HepG2 (cell line): ENCODE results near the gene RSBN1. TPM values are rescaled to one million over a fixed set of nuclear protein-coding genes. Genes with fewer than 3 reads are reported as not detected.

ENCODE experiments used
- ATRX ChIP-seq: sonication (generic); formaldehyde crosslinking; IDR thresholded peaks from 2 replicates; pipeline ENCODE4 v1.4.0; 2020; ENCODE audit warnings: missing genetic modification reagents, borderline replicate concordance
- IKZF1 ChIP-seq: fragments of 450-650 bp; IDR thresholded peaks from 2 replicates; pipeline ENCODE4 v1.7.1; 2016
- MBD4 ChIP-seq: IDR thresholded peaks from 2 replicates; pipeline ENCODE4 v1.6.1; 2012; ENCODE audit warnings: low read length, inconsistent platforms, borderline replicate concordance
- RARG ChIP-seq: sonication (generic); formaldehyde crosslinking; IDR thresholded peaks from 2 replicates; pipeline ENCODE4 v1.4.0; 2020; ENCODE audit warnings: low read depth, mild to moderate bottlenecking, missing genetic modification reagents
- ZNF549 ChIP-seq: sonication (generic); formaldehyde crosslinking; IDR thresholded peaks from 2 replicates; pipeline ENCODE4 v1.5.0; 2020; ENCODE audit warnings: missing genetic modification reagents
- ZNF749 ChIP-seq: sonication (generic); formaldehyde crosslinking; IDR thresholded peaks from 2 replicates; pipeline ENCODE4 v1.8.0; 2022; ENCODE audit warnings: mild to moderate bottlenecking, missing genetic modification reagents, moderate library complexity, borderline replicate concordance
- polyA plus RNA-seq, 8 experiments: library from polyadenylated mRNA; depleted of rRNA in 3 of 8; stranded (reverse) in 7 of 8; unstranded in 1 of 8; fragments of >200 nt; fragmentation: Illumina TruSeq in 4 of 8; extraction: Trizol in 4 of 8; gene quantifications; 2 replicates each; pipeline versions ENCODE4 v1.2.1 to v1.2.3, GENCODE V29; 2011 to 2016; ENCODE audit warnings: low read depth in 4 of 8, missing spikeins in 1 of 8, mixed read lengths in 1 of 8; ENCODE audit not compliant: insufficient read depth in 1 of 8
- total RNA-seq, 5 experiments: library from RNA; depleted of rRNA; stranded (reverse); fragments of >200 nt; fragmentation: Illumina TruSeq; extraction: Trizol; gene quantifications; 2 replicates each; pipeline ENCODE4 v1.2.3, GENCODE V29; 2016; ENCODE audit warnings: low read depth in 1 of 5
- TF ChIP-seq, protein P1 (sequence below): sonication (generic); formaldehyde crosslinking; IDR thresholded peaks from 2 replicates; pipeline ENCODE4 v1.5.0; 2020; ENCODE audit warnings: mild to moderate bottlenecking, missing genetic modification reagents, borderline replicate concordance
- TF ChIP-seq, protein P2 (sequence below): sonication (generic); formaldehyde crosslinking; IDR thresholded peaks from 2 replicates; pipeline ENCODE4 v1.9.0; 2021; ENCODE audit warnings: missing genetic modification reagents, borderline replicate concordance

Gene RSBN1
- total and polyA plus RNA-seq, 2 of the 13 experiments (the other 11 are each of a cell fraction or from before 2014, with no cell fraction given): 8.3 to 10.4 TPM

DNA sequence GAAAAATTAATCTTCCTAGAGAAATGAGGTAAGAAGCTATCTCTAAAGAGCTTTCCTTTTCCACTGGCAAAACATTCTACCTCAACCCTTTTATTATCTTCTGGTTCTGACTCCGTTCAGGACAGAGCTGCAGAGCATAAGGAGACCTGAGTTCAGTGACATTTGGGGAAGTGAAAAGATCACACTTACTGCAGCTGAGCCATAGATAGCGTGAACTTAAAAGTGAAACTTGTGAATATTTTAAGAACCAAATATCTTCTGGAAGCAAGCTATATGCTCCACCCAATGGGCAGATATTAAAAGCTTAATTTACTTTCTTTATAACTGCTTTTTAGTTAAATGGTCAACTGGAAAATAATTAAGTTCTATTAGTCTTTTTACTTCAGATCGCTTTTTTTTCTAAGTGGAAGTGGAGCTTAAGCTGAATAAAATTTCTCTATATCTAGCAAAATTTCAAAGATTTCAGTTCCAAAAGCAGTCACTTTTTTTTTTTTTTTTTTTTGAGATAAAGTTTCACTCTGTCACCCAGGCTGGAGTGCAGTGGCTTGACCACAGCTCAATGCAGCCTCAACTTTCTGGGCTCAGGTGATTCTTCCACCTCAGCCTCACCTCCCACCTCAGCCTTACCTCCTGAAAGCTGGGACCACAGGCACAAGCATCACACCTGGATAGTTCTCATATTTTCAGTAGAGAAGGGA, 47.4 kb upstream of the RSBN1 start (continued):
- TF ChIP-seq, protein P1, sequence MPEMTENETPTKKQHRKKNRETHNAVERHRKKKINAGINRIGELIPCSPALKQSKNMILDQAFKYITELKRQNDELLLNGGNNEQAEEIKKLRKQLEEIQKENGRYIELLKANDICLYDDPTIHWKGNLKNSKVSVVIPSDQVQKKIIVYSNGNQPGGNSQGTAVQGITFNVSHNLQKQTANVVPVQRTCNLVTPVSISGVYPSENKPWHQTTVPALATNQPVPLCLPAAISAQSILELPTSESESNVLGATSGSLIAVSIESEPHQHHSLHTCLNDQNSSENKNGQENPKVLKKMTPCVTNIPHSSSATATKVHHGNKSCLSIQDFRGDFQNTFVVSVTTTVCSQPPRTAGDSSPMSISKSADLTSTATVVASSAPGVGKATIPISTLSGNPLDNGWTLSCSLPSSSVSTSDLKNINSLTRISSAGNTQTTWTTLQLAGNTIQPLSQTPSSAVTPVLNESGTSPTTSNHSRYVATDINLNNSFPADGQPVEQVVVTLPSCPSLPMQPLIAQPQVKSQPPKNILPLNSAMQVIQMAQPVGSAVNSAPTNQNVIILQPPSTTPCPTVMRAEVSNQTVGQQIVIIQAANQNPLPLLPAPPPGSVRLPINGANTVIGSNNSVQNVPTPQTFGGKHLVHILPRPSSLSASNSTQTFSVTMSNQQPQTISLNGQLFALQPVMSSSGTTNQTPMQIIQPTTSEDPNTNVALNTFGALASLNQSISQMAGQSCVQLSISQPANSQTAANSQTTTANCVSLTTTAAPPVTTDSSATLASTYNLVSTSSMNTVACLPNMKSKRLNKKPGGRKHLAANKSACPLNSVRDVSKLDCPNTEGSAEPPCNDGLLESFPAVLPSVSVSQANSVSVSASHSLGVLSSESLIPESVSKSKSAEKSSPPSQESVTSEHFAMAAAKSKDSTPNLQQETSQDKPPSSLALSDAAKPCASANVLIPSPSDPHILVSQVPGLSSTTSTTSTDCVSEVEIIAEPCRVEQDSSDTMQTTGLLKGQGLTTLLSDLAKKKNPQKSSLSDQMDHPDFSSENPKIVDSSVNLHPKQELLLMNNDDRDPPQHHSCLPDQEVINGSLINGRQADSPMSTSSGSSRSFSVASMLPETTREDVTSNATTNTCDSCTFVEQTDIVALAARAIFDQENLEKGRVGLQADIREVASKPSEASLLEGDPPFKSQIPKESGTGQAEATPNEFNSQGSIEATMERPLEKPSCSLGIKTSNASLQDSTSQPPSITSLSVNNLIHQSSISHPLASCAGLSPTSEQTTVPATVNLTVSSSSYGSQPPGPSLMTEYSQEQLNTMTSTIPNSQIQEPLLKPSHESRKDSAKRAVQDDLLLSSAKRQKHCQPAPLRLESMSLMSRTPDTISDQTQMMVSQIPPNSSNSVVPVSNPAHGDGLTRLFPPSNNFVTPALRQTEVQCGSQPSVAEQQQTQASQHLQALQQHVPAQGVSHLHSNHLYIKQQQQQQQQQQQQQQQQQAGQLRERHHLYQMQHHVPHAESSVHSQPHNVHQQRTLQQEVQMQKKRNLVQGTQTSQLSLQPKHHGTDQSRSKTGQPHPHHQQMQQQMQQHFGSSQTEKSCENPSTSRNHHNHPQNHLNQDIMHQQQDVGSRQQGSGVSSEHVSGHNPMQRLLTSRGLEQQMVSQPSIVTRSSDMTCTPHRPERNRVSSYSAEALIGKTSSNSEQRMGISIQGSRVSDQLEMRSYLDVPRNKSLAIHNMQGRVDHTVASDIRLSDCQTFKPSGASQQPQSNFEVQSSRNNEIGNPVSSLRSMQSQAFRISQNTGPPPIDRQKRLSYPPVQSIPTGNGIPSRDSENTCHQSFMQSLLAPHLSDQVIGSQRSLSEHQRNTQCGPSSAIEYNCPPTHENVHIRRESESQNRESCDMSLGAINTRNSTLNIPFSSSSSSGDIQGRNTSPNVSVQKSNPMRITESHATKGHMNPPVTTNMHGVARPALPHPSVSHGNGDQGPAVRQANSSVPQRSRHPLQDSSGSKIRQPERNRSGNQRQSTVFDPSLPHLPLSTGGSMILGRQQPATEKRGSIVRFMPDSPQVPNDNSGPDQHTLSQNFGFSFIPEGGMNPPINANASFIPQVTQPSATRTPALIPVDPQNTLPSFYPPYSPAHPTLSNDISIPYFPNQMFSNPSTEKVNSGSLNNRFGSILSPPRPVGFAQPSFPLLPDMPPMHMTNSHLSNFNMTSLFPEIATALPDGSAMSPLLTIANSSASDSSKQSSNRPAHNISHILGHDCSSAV (CRISPR knock-in tag): no peak
- TF ChIP-seq ZNF549 (CRISPR knock-in tag) (no peak), ATRX (no peak), MBD4 (no peak), IKZF1 (no peak), RARG (CRISPR knock-in tag) (no peak), ZNF749 (CRISPR knock-in tag) (no peak)
- TF ChIP-seq, protein P2, sequence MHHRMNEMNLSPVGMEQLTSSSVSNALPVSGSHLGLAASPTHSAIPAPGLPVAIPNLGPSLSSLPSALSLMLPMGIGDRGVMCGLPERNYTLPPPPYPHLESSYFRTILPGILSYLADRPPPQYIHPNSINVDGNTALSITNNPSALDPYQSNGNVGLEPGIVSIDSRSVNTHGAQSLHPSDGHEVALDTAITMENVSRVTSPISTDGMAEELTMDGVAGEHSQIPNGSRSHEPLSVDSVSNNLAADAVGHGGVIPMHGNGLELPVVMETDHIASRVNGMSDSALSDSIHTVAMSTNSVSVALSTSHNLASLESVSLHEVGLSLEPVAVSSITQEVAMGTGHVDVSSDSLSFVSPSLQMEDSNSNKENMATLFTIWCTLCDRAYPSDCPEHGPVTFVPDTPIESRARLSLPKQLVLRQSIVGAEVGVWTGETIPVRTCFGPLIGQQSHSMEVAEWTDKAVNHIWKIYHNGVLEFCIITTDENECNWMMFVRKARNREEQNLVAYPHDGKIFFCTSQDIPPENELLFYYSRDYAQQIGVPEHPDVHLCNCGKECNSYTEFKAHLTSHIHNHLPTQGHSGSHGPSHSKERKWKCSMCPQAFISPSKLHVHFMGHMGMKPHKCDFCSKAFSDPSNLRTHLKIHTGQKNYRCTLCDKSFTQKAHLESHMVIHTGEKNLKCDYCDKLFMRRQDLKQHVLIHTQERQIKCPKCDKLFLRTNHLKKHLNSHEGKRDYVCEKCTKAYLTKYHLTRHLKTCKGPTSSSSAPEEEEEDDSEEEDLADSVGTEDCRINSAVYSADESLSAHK (CRISPR knock-in tag): no peak
